HG02943 (cell line): ENCODE data around the gene SSH2.
"Not testable (repeated sequence)": the region's sequence is repeated elsewhere in the genome, so short reads cannot be mapped to it uniquely, and the experiment has no call there.

Experiments used
- ATAC-seq: cut with Tn5 transposase; IDR thresholded peaks from one replicate; pipeline ENCODE4 v1.9.1; 2021; ENCODE audit warnings: mild to moderate bottlenecking, low read depth, moderate library complexity; ENCODE audit not compliant: unreplicated experiment

SSH2 gene, protein sequence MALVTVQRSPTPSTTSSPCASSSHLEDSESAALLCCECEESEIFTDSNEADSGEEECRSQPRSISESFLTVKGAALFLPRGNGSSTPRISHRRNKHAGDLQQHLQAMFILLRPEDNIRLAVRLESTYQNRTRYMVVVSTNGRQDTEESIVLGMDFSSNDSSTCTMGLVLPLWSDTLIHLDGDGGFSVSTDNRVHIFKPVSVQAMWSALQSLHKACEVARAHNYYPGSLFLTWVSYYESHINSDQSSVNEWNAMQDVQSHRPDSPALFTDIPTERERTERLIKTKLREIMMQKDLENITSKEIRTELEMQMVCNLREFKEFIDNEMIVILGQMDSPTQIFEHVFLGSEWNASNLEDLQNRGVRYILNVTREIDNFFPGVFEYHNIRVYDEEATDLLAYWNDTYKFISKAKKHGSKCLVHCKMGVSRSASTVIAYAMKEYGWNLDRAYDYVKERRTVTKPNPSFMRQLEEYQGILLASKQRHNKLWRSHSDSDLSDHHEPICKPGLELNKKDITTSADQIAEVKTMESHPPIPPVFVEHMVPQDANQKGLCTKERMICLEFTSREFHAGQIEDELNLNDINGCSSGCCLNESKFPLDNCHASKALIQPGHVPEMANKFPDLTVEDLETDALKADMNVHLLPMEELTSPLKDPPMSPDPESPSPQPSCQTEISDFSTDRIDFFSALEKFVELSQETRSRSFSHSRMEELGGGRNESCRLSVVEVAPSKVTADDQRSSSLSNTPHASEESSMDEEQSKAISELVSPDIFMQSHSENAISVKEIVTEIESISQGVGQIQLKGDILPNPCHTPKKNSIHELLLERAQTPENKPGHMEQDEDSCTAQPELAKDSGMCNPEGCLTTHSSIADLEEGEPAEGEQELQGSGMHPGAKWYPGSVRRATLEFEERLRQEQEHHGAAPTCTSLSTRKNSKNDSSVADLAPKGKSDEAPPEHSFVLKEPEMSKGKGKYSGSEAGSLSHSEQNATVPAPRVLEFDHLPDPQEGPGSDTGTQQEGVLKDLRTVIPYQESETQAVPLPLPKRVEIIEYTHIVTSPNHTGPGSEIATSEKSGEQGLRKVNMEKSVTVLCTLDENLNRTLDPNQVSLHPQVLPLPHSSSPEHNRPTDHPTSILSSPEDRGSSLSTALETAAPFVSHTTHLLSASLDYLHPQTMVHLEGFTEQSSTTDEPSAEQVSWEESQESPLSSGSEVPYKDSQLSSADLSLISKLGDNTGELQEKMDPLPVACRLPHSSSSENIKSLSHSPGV (N-terminal part only)

DNA sequence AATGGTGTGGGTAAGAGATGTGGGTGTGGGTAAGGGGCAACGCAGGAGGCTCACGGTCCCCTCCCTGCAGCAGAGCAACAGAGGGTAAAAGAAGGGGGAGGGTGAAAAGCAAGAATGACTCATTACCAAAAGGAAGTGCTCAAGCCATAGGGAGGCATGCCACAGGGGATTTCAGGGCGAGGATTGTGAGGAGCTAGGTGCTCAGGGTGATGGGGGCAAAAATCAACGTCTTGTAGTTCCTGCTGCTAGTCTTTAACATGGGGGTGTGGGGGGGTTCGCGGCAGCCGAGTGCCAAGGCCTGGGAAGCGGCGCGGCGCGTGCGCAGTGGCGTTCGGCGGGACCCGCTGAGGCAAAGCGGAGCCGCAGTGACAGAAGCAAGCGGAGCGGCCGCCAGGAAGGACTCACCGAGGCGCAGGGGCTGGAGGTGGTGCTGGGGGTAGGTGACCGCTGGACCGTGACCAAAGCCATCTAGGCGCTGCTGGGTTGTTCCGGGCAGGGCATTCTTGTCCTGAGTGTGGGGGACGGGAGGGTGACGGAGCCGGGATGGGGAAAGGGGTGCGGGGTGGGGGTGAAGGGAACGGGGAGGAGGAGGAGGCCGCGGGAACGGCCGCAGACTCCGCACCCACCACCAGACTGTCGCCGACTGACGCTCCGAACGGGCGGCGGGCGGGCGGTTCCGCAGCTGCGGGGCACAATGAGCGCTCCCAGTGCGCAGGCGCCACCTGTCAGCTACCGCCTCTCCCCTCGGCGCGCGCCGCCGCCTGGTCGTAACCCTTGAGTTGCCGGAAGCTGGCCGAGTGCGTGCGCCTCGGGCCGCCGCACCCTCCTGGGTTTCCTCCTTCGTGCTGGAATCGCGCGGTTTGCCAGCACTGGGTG, at the start of gene SSH2:
SSH2 (minus strand) TSS at position 696 of the 876 bp plus-strand sequence; CDS start at position 468, 228 bp downstream.
- ATAC-seq: no peak

DNA sequence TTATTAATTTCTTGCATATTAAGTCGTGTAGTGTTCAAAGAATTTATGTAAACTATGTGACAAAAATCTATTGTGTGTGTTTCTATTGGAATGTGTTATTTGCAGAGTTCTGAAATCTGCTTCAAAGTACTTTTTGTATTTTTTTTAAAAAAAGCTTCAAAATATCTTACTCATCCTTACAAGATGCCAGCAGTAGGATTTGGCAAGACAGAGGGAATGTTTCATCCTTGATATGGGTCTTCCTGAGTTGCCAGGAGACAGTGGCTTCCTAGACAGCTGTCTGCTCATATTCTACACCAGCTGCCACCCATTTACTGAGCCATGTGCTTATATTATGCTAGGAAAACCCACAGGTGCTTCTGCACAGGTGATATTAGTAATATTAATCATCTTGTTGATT, 47.8 kb upstream of the SSH2 start:
- no peak for ATAC-seq

DNA sequence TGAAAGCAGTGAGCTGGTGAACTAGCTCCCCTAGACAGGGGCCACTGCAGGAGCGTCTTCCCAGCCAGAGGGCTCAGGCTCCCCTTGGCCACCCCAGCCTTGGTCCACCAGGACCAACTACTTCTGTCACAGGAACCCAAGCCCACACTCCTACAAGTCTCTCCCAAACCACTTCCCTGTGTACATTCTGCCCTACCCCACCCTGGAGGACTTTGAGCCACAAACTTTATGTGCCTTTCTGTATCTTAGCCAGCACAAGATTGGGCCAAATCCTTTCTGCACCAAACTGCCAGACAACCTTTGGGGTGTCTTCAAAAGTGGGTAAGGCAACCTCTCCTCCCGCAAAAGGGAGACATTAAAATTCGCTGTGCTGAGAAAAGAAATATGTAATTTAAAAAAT, 43.0 kb upstream of the SSH2 start:
- no peak for ATAC-seq

DNA sequence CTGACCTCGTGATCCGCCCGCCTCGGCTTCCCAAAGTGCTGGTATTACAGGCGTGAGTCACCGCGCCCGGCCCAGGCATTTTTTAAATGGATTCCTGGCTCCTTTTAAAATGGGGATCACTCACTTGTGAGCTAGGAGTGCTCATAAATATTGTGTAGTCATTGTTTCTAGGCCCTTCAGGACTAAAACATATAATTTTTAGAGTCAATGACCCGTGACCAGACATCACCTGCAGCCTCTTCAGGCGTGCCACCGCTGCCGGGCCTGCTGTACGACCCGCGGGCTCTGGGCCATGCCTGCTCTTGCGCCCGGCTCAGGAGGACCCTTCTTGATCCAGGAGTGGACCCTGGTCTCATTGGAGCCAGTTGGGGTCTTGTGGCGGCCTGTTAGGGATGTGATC, 42.2 kb upstream of the SSH2 start:
- ATAC-seq: no peak

DNA sequence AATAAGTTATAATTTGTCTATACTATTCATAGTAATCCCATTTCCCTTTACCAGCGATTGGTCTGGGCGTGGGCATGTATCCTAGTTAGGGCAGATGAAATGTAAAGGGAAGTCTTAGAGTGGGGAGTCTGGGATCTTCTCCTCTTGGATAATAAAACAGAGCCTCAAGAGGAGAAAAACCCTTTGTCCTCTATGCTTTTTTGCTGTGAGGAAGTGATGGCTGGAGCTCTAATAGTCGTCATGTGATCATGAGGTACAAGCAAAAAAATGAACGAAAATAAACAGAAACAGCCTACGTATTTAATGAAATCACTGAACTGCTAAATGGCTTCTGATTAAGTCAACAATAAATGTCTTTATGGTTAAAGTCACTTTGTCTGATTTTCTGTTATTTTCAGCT, 38.2 kb upstream of the SSH2 start:
- no peak for ATAC-seq

DNA sequence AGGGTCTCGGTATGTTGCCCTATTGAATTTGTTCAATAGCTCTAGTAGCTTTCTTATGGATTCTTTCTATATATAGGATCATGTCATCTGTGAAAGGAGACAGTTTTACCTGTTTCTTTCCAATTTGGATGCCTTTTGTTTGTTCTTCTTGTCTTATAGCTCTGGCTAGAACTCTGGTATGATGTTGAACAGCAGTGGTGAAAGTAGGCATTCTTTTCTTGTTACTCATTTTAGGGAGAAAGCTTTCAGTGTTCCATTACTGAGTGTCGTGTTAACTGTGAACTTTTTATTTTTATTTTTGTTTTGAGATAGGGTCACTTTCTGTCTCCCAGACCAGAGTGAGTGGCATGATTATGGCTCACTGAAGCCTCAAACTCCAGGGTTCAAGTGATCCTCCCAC, 32.6 kb upstream of the SSH2 start:
- ATAC-seq: no peak

DNA sequence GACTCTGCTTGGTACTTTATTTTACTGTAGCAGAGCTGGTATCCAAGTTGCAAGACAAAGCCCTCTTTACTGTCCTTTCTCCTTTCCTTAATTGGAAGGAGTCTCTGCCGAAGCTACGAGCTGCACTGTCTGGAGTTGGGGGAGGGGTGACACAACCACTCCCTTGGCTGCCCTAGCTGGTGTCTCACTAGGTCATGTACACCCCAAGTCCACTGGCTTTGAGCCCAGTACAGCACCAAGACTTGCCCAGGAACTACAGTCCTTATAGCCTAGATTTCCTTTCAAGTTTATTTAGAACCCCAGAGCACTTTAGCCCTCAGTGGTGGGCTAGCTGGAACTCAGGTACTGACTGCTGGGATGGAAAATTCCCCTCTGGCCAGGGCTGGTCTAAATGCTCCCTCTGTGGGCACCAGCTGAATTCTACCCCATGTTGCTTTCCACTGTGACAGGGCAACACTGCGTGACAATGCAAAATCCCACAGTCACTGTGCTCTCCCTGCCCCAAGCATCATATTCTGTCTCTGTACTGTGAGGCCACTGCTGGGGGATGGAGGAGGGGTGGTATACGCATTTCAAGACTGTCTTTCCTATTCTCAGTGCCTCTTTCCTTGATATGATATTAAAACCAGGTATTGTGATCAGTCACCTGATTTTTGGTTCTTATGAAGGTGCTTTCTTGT, 29.8 kb upstream of the SSH2 start:
- no peak for ATAC-seq

DNA sequence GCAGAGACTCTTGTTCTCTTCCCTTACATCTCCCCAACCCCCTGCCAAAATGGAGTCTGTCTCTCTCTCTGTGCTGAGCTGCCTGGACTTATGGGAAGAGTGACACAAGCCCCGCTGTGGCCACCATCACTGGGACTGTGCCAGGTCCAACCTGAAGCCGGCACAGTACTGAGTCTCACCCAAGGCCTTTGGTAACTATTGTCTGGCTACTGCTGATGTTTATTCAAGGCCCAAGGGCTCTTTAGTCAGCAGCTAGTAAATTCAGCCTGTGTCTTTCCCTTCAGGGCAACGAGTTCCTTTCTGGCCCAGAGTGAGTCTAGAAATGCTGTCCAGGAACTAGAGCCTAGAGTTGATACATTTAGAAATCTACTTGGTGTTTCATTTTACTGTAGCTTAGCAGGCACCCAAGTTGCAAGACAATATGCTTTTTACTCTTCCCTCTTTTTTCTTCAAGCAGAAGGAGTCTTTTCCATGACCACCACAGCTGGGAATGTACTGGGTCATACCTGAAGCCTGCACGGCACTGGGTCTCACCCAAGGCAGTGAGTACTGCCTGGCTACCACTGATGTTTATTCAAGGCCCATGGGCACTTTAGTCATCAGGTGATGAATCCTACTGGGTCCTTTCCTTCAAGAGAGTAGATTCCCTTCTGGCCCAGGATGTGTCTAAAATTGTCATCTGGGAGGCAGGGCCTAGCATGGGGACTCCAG, 29.1 kb upstream of the SSH2 start:
- ATAC-seq: no peak

DNA sequence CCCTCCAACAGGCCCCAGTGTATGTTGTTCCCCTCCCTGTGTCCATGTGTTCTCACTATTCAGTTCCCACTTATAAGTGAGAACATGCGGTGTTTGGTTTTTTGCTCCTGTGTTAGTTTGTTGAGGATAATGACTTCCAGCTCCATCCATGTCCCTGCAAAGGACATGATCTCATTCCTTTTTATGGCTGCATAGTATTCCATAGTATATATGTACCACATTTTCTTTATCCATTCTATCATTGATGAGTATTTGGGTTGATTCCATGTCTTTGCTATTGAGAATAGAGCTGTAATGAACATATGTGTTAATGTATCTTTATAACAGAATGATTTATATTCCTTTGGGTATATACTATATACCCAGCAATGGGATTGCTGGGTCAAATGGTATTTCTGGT, 27.5 kb upstream of the SSH2 start:
- ATAC-seq: not testable (repeated sequence)

DNA sequence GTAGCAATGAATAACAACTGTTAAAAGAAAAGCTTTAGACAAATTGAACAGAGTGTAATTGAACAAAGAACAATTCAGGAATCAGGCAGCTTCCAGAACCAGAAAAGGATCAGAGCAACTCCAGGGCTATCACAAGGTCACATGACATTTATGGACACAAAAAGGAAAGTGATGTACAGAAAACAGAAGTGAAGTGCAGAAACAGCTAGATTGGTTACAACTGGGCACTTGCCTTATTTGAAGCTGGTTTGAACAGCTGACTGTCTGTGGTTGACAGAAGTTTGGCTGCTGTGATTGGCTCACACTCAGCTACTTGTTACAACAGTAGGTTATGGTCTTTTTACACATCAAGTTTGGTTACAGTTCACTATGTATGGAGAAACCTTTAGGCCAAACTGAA, 26.2 kb upstream of the SSH2 start:
- no peak for ATAC-seq

DNA sequence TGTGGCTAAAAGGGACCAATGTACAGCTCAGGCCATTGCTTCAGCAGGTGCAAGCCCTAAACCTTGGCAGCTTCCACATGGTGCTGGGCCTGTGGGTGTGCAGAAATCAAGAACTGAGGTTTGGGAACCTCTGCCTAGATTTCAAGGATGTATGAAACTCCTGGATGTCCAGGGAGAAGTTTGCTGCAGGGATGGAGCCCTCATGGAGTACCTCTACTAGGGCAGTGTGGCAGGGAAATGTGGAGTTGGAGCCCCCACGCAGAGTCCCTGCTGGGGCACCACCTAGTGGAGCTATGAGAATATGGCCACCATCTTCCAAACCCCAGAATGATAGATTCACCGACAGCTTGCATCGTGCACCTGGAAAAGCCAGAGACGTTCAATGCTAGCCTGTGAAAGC, 24.4 kb upstream of the SSH2 start:
- ATAC-seq: no peak

DNA sequence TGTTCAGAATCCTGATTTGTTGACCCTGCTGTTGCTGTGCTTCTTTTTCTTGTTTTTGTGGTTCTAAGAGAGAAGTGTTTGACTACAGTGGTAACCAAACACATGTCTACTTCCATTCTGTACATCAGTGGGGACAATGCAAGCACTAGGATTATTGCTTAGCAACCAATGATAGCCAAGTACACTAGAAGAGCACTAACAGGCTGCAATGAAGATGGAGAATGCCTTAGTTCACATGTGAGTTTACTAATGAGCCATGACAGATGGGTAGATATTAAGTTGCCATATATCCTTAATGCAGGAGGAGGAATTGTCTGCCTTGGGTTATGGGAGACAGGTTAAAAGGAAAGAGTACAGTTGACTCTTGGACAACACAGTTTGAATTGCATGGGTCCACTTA, 19.7 kb upstream of the SSH2 start:
- no peak for ATAC-seq

DNA sequence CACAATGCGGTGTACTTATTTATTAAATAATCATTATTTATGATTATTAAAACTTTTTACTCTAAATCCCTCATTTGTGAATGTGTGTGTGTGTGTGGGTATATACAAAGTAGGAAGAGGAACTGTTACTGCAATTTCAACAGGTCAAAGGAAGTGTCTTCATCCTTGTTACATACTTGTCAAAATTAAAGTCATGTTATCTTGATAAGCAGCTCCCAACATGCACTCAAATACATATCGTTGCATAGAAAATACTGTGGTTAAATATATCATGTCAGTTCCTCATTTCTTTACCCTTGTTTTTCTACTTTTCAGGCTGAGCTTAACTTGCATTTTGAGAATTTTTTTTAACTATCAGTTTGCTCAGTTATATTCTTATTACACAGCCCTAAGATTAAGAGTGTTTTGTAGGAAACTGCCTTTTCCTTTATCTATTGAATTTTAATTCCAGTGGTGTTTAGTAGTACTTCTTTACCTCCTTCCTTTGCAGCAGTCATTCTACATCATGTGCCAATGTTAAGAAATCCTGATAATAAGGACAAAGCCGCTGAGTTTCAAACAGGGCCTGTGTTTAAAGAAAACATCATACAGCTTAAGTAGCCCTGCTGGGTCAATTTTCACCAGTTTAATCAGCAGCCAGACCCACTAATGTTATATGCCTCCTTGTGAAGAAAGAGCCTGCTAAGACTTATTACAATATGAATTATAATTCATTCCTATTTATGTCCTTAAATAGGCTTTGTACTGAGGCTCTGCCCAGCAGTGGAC, 18.6 kb upstream of the SSH2 start:
- no peak for ATAC-seq

DNA sequence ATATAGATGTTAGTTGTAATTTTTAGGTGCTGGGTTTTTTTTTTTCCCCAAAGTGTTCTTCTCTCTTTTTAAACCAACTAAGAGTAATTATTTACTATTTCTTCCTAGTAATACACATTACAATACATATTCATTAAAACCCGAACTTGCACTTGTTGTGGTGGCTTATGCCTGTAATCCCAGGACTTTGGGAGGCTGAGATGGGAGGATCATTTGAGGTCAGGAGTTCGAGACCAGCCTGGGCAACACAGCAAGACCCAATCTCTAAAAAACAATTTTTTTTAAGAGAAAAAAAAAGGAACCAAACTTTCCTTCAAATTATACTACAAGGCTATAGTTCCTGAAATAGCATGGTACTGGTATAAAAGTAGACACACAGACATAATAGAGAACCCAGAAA, 15.3 kb upstream of the SSH2 start:
- ATAC-seq: no peak

DNA sequence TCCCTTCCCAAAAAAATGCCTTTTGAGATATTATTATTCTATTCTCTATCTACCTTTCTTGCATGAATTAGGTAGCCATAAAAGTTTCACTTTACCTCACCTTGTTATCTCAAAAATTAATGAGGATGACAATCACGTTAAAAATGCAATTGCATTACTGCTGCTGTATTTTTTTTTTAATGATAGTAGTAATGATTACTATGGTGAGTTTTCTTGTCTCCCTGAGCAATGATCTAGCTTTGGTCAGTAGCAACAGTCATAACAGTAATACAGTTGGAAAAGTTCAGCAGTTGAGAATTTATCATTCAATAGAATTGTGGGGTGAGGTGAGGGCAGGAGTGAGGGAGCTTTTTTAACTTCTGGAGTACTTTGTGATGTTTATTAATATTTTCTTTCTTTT, 11.3 kb upstream of the SSH2 start, which contains the start of gene EFCAB5:
EFCAB5 (plus strand) TSS at position 301 of the 400 bp plus-strand sequence. CDS start 163 bp downstream, outside the sequence.
- no peak for ATAC-seq

DNA sequence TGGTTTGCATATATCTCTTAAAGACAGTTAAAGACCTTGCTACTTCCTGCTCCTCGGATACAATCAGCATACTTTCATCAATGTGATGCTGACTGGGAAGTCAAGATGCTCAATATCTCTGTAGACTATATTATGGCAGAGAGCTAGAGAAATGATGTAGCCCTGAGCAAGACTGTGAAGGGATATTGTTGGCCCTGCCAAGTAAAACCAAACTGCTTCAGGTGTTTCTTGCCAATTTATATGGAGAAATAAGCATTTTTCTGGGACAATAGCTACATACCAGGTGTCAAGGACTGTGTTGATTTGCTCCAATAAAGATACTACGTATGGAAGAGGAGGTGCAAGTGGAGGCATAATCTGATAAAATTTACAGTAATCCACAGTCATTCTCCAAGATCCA, 6.7 kb upstream of the SSH2 start:
- ATAC-seq: no peak

DNA sequence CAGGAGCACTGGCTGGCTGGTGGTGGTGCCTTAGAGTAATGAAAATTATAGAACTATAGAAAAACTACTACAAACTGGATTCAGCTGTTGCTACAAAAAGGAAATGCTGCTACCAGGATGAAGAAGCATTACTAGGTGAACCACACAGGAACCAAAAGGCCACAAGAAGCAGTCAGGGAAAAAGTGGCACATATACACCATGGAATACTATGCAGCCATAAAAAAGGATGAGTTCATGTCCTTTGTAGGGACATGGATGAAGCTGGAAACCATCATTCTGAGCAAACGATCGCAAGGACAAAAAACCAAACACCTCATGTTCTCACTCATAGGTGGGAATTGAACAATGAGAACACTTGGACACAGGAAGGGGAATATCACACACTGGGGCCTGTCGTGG, 5.9 kb upstream of the SSH2 start:
- not testable (repeated sequence) for ATAC-seq

DNA sequence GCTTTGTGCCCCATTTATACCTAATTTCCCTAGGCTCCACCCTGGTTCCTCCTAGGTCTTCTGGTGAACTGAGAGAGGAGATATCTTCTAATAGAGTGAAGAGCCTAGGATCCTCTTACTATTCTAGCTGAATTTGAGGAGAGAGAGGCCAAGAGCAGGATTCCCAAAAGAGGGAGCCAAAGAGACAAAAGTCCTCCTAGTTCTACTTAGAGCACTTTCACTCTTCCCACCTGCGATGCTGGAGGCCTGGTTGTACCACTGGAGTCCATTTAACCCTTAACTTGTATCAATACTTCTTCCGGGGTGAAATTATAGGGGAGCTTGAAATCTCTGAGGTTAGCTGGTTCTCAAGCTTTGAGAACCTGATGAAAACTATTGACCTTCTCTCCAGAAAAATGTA, 3.4 kb upstream of the SSH2 start:
- ATAC-seq: no peak
